GM12878 (cell line): ENCODE data around the gene BMPR2. TPM values are rescaled to one million over a fixed set of nuclear protein-coding genes. Genes with fewer than 3 reads are reported as not detected.
A peak's percentile ranks its signal among the peaks of the same experiment; 100 is the strongest.

Experiments
- CUX1 ChIP-seq: IDR thresholded peaks from 2 replicates; pipeline ENCODE4 v1.6.1; 2012; ENCODE audit warnings: improper control_type of control experiment, low read depth, low read length; ENCODE audit not compliant: insufficient replicate concordance
- ESRRA ChIP-seq: IDR thresholded peaks from 2 replicates; pipeline ENCODE4 v1.6.1; 2012; ENCODE audit warnings: mild to moderate bottlenecking, low read length, improper control_type of control experiment
- IKZF1 ChIP-seq: fragments of 450-650 bp; conservative IDR thresholded peaks from 2 replicates; pipeline ENCODE4 v1.6.1; 2017; ENCODE audit warnings: antibody characterized with exemption, mild to moderate bottlenecking
- KAT2A ChIP-seq: conservative IDR thresholded peaks from 2 replicates; pipeline ENCODE4 v1.6.1; 2011; ENCODE audit warnings: low read depth, low read length; ENCODE audit not compliant: control insufficient read depth
- NFYA ChIP-seq: IDR thresholded peaks from 2 replicates; pipeline ENCODE4 v1.6.1; 2011; ENCODE audit warnings: low read depth, mild to moderate bottlenecking, low read length, improper control_type of control experiment, borderline replicate concordance
- NFYB ChIP-seq: IDR thresholded peaks from 2 replicates; pipeline ENCODE4 v1.6.1; 2011; ENCODE audit warnings: low read depth, mild to moderate bottlenecking, low read length, improper control_type of control experiment, moderate library complexity; ENCODE audit not compliant: insufficient read depth
- NR2C2 ChIP-seq: IDR thresholded peaks from 2 replicates; pipeline ENCODE4 v1.6.1; 2011; ENCODE audit warnings: borderline replicate concordance, low read depth; ENCODE audit not compliant: control insufficient read depth, insufficient read length
- POLR2AphosphoS2 ChIP-seq: IDR thresholded peaks from 2 replicates; pipeline ENCODE4 v1.6.1; 2011; ENCODE audit warnings: low read depth, mild to moderate bottlenecking, low read length, improper control_type of control experiment, moderate library complexity
- RFX5 ChIP-seq: IDR thresholded peaks from 2 replicates; pipeline ENCODE4 v1.6.1; 2011; ENCODE audit warnings: low read depth, low read length, improper control_type of control experiment
- SKIL ChIP-seq: fragments of 450-650 bp; IDR thresholded peaks from 2 replicates; pipeline ENCODE4 v1.6.1; 2017; ENCODE audit warnings: mild to moderate bottlenecking, low read depth, inconsistent platforms; ENCODE audit not compliant: poor library complexity, severe bottlenecking
- ZNF384 ChIP-seq: IDR thresholded peaks from 2 replicates; pipeline ENCODE4 v1.6.1; 2012; ENCODE audit warnings: low read depth, mild to moderate bottlenecking, low read length, improper control_type of control experiment, borderline replicate concordance
- ZZZ3 ChIP-seq: IDR thresholded peaks from 2 replicates; pipeline ENCODE4 v1.6.1; 2011; ENCODE audit warnings: low read depth; ENCODE audit not compliant: control insufficient read depth, insufficient read length
- polyA plus RNA-seq, 11 experiments: library from polyadenylated mRNA; depleted of rRNA in 4 of 11; unstranded in 6 of 11; stranded (reverse) in 5 of 11; fragments of >200 nt; fragmentation: Nextera tagmentation in 4 of 11; fragmentation: Illumina TruSeq in 1 of 11; extraction: Ambion mirVana in 4 of 11; extraction: Trizol in 1 of 11; gene quantifications; 1 replicate in 1 of 11; 2 replicates in 10 of 11; pipeline versions ENCODE4 v1.2.1 to v1.2.3, GENCODE V29; 2011 to 2016; ENCODE audit warnings: inconsistent platforms in 2 of 11, missing spikeins in 2 of 11, low read depth in 1 of 11
- total RNA-seq, 4 experiments: library from RNA; depleted of rRNA in 3 of 4; stranded (reverse); fragments of >200 nt in 3 of 4; fragmentation: Illumina TruSeq in 1 of 4; extraction: Trizol in 1 of 4; gene quantifications; 2 replicates each; pipeline versions ENCODE4 v1.2.1 to v1.2.3, GENCODE V29; 2013 to 2021
- TF ChIP-seq, protein P1 (sequence below): fragments of 450-650 bp; IDR thresholded peaks from 2 replicates; pipeline ENCODE4 v1.6.1; 2017; ENCODE audit warnings: mild to moderate bottlenecking
- TF ChIP-seq, protein P2 (sequence below): fragments of 450-650 bp; IDR thresholded peaks from 2 replicates; pipeline ENCODE4 v1.6.1; 2016; ENCODE audit warnings: mild to moderate bottlenecking, moderate library complexity, borderline replicate concordance

The BMPR2 gene
- total and polyA plus RNA-seq, 10 of the 15 experiments (the other 5 are each of a cell fraction or from before 2014, with no cell fraction given), result 2.4 to 33.0 (median 7.1) TPM

- TF ChIP-seq SKIL (no peak), ZZZ3 (no peak), RFX5 (0 out of 2 replicates have a peak, but pooled peaks have one; percentile 36), KAT2A (no peak), ESRRA (no peak), POLR2AphosphoS2 (no peak), NR2C2 (no peak), NFYB (no peak), CUX1 (no peak), NFYA (no peak), IKZF1 (no peak), ZNF384 (no peak)
- TF ChIP-seq, protein P1, sequence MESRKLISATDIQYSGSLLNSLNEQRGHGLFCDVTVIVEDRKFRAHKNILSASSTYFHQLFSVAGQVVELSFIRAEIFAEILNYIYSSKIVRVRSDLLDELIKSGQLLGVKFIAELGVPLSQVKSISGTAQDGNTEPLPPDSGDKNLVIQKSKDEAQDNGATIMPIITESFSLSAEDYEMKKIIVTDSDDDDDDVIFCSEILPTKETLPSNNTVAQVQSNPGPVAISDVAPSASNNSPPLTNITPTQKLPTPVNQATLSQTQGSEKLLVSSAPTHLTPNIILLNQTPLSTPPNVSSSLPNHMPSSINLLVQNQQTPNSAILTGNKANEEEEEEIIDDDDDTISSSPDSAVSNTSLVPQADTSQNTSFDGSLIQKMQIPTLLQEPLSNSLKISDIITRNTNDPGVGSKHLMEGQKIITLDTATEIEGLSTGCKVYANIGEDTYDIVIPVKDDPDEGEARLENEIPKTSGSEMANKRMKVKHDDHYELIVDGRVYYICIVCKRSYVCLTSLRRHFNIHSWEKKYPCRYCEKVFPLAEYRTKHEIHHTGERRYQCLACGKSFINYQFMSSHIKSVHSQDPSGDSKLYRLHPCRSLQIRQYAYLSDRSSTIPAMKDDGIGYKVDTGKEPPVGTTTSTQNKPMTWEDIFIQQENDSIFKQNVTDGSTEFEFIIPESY, result no peak
- TF ChIP-seq, protein P2, sequence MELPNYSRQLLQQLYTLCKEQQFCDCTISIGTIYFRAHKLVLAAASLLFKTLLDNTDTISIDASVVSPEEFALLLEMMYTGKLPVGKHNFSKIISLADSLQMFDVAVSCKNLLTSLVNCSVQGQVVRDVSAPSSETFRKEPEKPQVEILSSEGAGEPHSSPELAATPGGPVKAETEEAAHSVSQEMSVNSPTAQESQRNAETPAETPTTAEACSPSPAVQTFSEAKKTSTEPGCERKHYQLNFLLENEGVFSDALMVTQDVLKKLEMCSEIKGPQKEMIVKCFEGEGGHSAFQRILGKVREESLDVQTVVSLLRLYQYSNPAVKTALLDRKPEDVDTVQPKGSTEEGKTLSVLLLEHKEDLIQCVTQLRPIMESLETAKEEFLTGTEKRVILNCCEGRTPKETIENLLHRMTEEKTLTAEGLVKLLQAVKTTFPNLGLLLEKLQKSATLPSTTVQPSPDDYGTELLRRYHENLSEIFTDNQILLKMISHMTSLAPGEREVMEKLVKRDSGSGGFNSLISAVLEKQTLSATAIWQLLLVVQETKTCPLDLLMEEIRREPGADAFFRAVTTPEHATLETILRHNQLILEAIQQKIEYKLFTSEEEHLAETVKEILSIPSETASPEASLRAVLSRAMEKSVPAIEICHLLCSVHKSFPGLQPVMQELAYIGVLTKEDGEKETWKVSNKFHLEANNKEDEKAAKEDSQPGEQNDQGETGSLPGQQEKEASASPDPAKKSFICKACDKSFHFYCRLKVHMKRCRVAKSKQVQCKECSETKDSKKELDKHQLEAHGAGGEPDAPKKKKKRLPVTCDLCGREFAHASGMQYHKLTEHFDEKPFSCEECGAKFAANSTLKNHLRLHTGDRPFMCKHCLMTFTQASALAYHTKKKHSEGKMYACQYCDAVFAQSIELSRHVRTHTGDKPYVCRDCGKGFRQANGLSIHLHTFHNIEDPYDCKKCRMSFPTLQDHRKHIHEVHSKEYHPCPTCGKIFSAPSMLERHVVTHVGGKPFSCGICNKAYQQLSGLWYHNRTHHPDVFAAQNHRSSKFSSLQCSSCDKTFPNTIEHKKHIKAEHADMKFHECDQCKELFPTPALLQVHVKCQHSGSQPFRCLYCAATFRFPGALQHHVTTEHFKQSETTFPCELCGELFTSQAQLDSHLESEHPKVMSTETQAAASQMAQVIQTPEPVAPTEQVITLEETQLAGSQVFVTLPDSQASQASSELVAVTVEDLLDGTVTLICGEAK, result no peak
These were observed 212.8 kb downstream of the BMPR2 start (continued) for GRCh38 chr2:202588647-202589581.
